DOHH2 (cell line): ENCODE measurements around the gene SRPK2.

ENCODE experiments used
- CTCF ChIP-seq: fragments of 200-600 bp; sonication (generic); IDR thresholded peaks from one replicate; pipeline ENCODE4 v1.5.1; 2014; ENCODE audit warnings: antibody characterized with exemption, mild to moderate bottlenecking, low read depth, low read length; ENCODE audit not compliant: poor library complexity, severe bottlenecking
- EZH2phosphoT487 ChIP-seq: fragments of 200-600 bp; sonication (generic); IDR thresholded peaks from 2 replicates; pipeline ENCODE4 v1.6.1; 2017; ENCODE audit warnings: borderline replicate concordance, mild to moderate bottlenecking, antibody characterized with exemption, low read length, moderate library complexity, mixed read lengths

- TF ChIP-seq CTCF (no peak), EZH2phosphoT487 (no peak)
Observed at GRCh38 chr7:105157278-105157677, 231.4 kb downstream of the SRPK2 start.
